H9 (cell line): Measurements from ENCODE around the gene PKN1. TPM values are rescaled to one million over a fixed set of nuclear protein-coding genes. Genes with fewer than 3 reads are reported as not detected.

Experiments used
- DNase-seq: peaks from one replicate; pipeline ENCODE4 v3.0.0-alpha.2; 2017
- H2AFZ ChIP-seq: one replicate; pipeline ENCODE4 v1.6.1; 2013; ENCODE audit warnings: mild to moderate bottlenecking, low read length, control low read depth, moderate library complexity
- H2AK5ac ChIP-seq: 2 replicates; pipeline ENCODE4 v1.6.1; 2013; ENCODE audit warnings: low read length, control low read depth, mixed read lengths; ENCODE audit not compliant: insufficient read length
- H2BK120ac ChIP-seq: one replicate; pipeline ENCODE4 v1.6.1; 2013; ENCODE audit warnings: low read depth, mild to moderate bottlenecking, low read length, control low read depth, inconsistent platforms; ENCODE audit not compliant: poor library complexity, severe bottlenecking
- H2BK12ac ChIP-seq: 2 replicates; pipeline ENCODE4 v1.6.1; 2013; ENCODE audit warnings: low read length, control low read depth, mixed read lengths, low read depth; ENCODE audit not compliant: insufficient read length
- H2BK15ac ChIP-seq: 2 replicates; pipeline ENCODE4 v1.6.1; 2013; ENCODE audit warnings: low read depth, low read length, control low read depth
- H2BK20ac ChIP-seq: one replicate; pipeline ENCODE4 v1.6.1; 2013; ENCODE audit warnings: low read depth, mild to moderate bottlenecking, low read length, control low read depth, inconsistent platforms; ENCODE audit not compliant: poor library complexity, severe bottlenecking
- H2BK5ac ChIP-seq: 2 replicates; pipeline ENCODE4 v1.6.1; 2013; ENCODE audit warnings: low read length, control low read depth, mixed read lengths; ENCODE audit not compliant: insufficient read length
- H3K14ac ChIP-seq: 2 replicates; pipeline ENCODE4 v1.6.1; 2013; ENCODE audit warnings: low read length, control low read depth; ENCODE audit not compliant: insufficient read depth
- H3K18ac ChIP-seq: 2 replicates; pipeline ENCODE4 v1.6.1; 2013; ENCODE audit warnings: low read depth, mild to moderate bottlenecking, mixed read lengths, low read length, control low read depth; ENCODE audit not compliant: insufficient read length
- H3K23ac ChIP-seq: 2 replicates; pipeline ENCODE4 v1.6.1; 2013; ENCODE audit warnings: low read length, control low read depth, mixed read lengths, low read depth; ENCODE audit not compliant: insufficient read length
- H3K23me2 ChIP-seq: 2 replicates; pipeline ENCODE4 v1.6.1; 2013; ENCODE audit warnings: low read depth, mild to moderate bottlenecking, mixed read lengths, low read length, control low read depth; ENCODE audit not compliant: insufficient read length, poor library complexity, severe bottlenecking
- H3K27ac ChIP-seq: 2 replicates; pipeline ENCODE4 v1.5.1; 2013; ENCODE audit warnings: low read length, control low read depth, mixed read lengths, low read depth; ENCODE audit not compliant: insufficient read length
- H3K27me3 ChIP-seq: 2 replicates; pipeline ENCODE4 v1.6.1; 2013; ENCODE audit warnings: low read length, control low read depth, inconsistent platforms; ENCODE audit not compliant: insufficient read depth
- H3K4ac ChIP-seq: 2 replicates; pipeline ENCODE4 v1.6.1; 2013; ENCODE audit warnings: low read depth, mild to moderate bottlenecking, control low read depth, inconsistent platforms, low read length, moderate library complexity
- H3K4me1 ChIP-seq: 2 replicates; pipeline ENCODE4 v1.6.1; 2013; ENCODE audit warnings: low read length, control low read depth, inconsistent platforms; ENCODE audit not compliant: insufficient read depth
- H3K4me2 ChIP-seq: 2 replicates; pipeline ENCODE4 v1.6.1; 2013; ENCODE audit warnings: low read length, control low read depth, mixed read lengths; ENCODE audit not compliant: insufficient read length, insufficient read depth
- H3K56ac ChIP-seq: 2 replicates; pipeline ENCODE4 v1.6.1; 2013; ENCODE audit warnings: low read depth, mild to moderate bottlenecking, mixed read lengths, low read length, control low read depth; ENCODE audit not compliant: insufficient read length
- H3K79me1 ChIP-seq: 2 replicates; pipeline ENCODE4 v1.6.1; 2013; ENCODE audit warnings: low read depth, mild to moderate bottlenecking, moderate library complexity, low read length, control low read depth, inconsistent platforms; ENCODE audit not compliant: insufficient read depth, poor library complexity, severe bottlenecking
- H3K79me2 ChIP-seq: 2 replicates; pipeline ENCODE4 v1.6.1; 2013; ENCODE audit warnings: low read length, control low read depth, inconsistent platforms; ENCODE audit not compliant: insufficient read depth
- H3K9ac ChIP-seq: 2 replicates; pipeline ENCODE4 v1.6.1; 2013; ENCODE audit warnings: low read length, control low read depth, mixed read lengths; ENCODE audit not compliant: insufficient read length; ENCODE audit errors: extremely low read depth
- H3K9me3 ChIP-seq: one replicate; pipeline ENCODE4 v1.6.1; 2013; ENCODE audit warnings: low read depth, low read length, inconsistent platforms; ENCODE audit not compliant: control insufficient read depth
- H3T11ph ChIP-seq: one replicate; pipeline ENCODE4 v1.6.1; 2013; ENCODE audit warnings: mild to moderate bottlenecking, low read length, control low read depth, inconsistent platforms
- H4K20me1 ChIP-seq: one replicate; pipeline ENCODE4 v1.6.1; 2013; ENCODE audit not compliant: control insufficient read depth, insufficient read length, insufficient read depth
- H4K5ac ChIP-seq: 2 replicates; pipeline ENCODE4 v1.6.1; 2013; ENCODE audit warnings: low read depth, mild to moderate bottlenecking, mixed read lengths, low read length, control low read depth; ENCODE audit not compliant: insufficient read length
- H4K8ac ChIP-seq: replicated peaks from 2 replicates; pipeline ENCODE4 v1.6.1; 2013; ENCODE audit warnings: low read length, control low read depth, mixed read lengths, low read depth; ENCODE audit not compliant: insufficient read length
- H4K91ac ChIP-seq: 2 replicates; pipeline ENCODE4 v1.6.1; 2013; ENCODE audit warnings: low read depth, mild to moderate bottlenecking, moderate library complexity, mixed read lengths, low read length, control low read depth; ENCODE audit not compliant: insufficient read length
- H3K27ac Mint-ChIP-seq, 3 experiments: 2 replicates in 2 of 3; 3 replicates in 1 of 3; pipeline ENCODE4 v1.8.0; 2020 to 2021; ENCODE audit warnings: mixed read lengths in 3 of 3, mild to moderate bottlenecking in 1 of 3, moderate library complexity in 1 of 3
- H3K27me3 Mint-ChIP-seq: 2 replicates; pipeline ENCODE4 v1.8.0; 2021; ENCODE audit warnings: low read depth, mild to moderate bottlenecking, moderate library complexity, mixed read lengths
- H3K36me3 Mint-ChIP-seq, 3 experiments: 2 replicates in 2 of 3; 3 replicates in 1 of 3; pipeline ENCODE4 v1.8.0; 2020 to 2021; ENCODE audit warnings: low read depth in 3 of 3, mixed read lengths in 3 of 3; ENCODE audit not compliant: insufficient read depth in 1 of 3
- H3K4me1 Mint-ChIP-seq, 2 experiments: 2 replicates each; pipeline ENCODE4 v1.8.0; 2020; ENCODE audit warnings: mixed read lengths in 2 of 2
- H3K4me3 Mint-ChIP-seq, 2 experiments: 2 replicates in 1 of 2; 3 replicates in 1 of 2; pipeline ENCODE4 v1.8.0; 2020 to 2021; ENCODE audit warnings: mild to moderate bottlenecking in 2 of 2, mixed read lengths in 2 of 2, moderate library complexity in 1 of 2
- H3K9me3 Mint-ChIP-seq, 2 experiments: 2 replicates in 1 of 2; 3 replicates in 1 of 2; pipeline ENCODE4 v1.8.0; 2020; ENCODE audit warnings: mild to moderate bottlenecking in 2 of 2, mixed read lengths in 2 of 2, moderate library complexity in 1 of 2
- CTCF ChIP-seq: fragments of 200-600 bp; sonication (generic); conservative IDR thresholded peaks from 3 replicates; pipeline ENCODE4 v1.8.0; 2021; ENCODE audit warnings: antibody characterized with exemption, mild to moderate bottlenecking
- WGBS: extraction: QIAGEN DNeasy Blood & Tissue Kit; methylation state at CpG from one replicate; pipeline ENCODE4 v1.1.7; 2013; ENCODE audit warnings: missing lambda C conversion rate, low lambda C conversion rate, mixed read lengths; ENCODE audit not compliant: insufficient read length; ENCODE audit errors: extremely low coverage; 5-methylcytosine and 5-hydroxymethylcytosine counted together
- total RNA-seq: library from RNA; stranded (reverse); gene quantifications from 2 replicates; pipeline ENCODE4 v1.2.1, GENCODE V29; 2021

The PKN1 gene
- total RNA-seq, 1 experiment from 2014 or later = 159 TPM

DNA sequence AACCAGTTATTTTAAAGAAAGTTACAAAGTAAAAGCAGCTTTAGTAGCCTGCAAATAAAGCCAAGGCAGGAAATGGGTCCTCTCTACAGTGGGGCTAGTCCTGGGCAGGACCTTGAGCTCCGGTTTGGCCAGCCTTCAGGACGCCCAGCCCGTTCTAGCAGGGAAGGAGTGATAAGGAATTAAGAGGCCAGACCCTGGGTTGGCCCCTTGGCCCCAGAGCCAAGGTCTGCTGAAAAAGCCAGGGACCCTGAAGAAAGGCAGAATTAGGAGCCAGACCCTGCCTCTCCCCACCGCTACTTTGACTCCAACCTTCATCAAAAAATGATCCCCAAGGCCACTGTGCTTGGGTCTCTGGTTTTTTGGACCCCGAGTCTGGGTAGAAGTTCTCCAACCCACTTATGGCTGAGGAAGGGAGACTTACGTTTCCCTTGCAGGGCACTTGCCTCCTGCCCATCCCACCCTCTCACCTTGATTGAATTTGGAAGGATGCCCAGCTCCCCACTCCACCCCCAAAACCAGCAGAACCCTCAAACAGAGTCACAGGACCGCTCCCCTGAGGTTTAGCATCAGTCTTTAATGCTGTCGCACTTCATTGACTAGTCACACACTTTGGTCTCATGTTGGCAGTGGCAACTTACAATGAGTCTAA is 81.2 kb downstream of the PKN1 start:
- Histone ChIP-seq H3T11ph (no peak overlapping the region), H2AFZ (no peak overlapping the region), H3K23me2 (peaks cover 9% of the 10 kb centered on the region), H2BK120ac (no peak overlapping the region), H2BK12ac (no peak overlapping the region), H3K79me2 (peaks cover 14% of the 10 kb centered on the region; the same call in 1 of the 2 replicates), H3K79me1 (peaks cover 9% of the 10 kb centered on the region), H3K27ac (no peak overlapping the region), H3K27me3 (no peaks in the 10 kb centered on the region), H3K9me3 (no peaks in the 10 kb centered on the region), H3K14ac (no peak overlapping the region), H3K18ac (no peak overlapping the region), H2BK20ac (no peak overlapping the region), H3K56ac (no peak overlapping the region), H3K9ac (no peak overlapping the region), H2AK5ac (no peak overlapping the region), H2BK5ac (no peak overlapping the region), H4K91ac (no peak overlapping the region), H3K23ac (no peak overlapping the region), H3K4me1 (no peaks in the 10 kb centered on the region), H3K4ac (no peak overlapping the region), H4K20me1 (no peaks in the 10 kb centered on the region), H3K4me2 (no peak overlapping the region), H4K5ac (no peak overlapping the region), H2BK15ac (no peak overlapping the region), H4K8ac (no peak overlapping the region)
- no peaks in the 10 kb centered on the region for H3K9me3 Mint-ChIP-seq
- DNase-seq = no peak
- no peak overlapping the region; a peak in 1 of 5 replicates for H3K4me3 Mint-ChIP-seq
- peaks cover 18 to 30% of the 10 kb centered on the region in 2 experiments for H3K4me1 Mint-ChIP-seq
- peak overlapping the region in 1 of 3 experiments; percentile 73; a peak in 2 of 7 replicates for H3K27ac Mint-ChIP-seq
- H3K27me3 Mint-ChIP-seq = peaks cover 1% of the 10 kb centered on the region; the same call in 1 of the 2 replicates
- no peak for TF ChIP-seq CTCF
- WGBS = no CpG with 5 or more reads among the region's 8 CpGs
- H3K36me3 Mint-ChIP-seq = peaks cover 27 to 36% (median 32%) of the 10 kb centered on the region in 3 experiments; a peak in 6 of 7 replicates
